HEK293 (cell line): ENCODE data around the gene XPNPEP1.

Experiments
- CTCF ChIP-seq: fragments of 450-650 bp; formaldehyde crosslinking; IDR thresholded peaks from 2 replicates; pipeline ENCODE4 v1.5.1; 2016; ENCODE audit warnings: missing biosample characterization, missing genetic modification characterization
- PRDM1 ChIP-seq: fragments of 450-650 bp; formaldehyde crosslinking; IDR thresholded peaks from 2 replicates; pipeline ENCODE4; 2016; ENCODE audit warnings: missing biosample characterization, missing genetic modification characterization
- ZBTB7A ChIP-seq: fragments of 450-650 bp; formaldehyde crosslinking; IDR thresholded peaks from 2 replicates; pipeline ENCODE4 v1.5.1; 2016; ENCODE audit warnings: low read depth, missing biosample characterization, missing genetic modification characterization
- ZEB2 ChIP-seq: fragments of 450-650 bp; formaldehyde crosslinking; IDR thresholded peaks from 2 replicates; pipeline ENCODE4 v1.5.1; 2016; ENCODE audit warnings: missing biosample characterization, missing genetic modification characterization
- ZNF324 ChIP-seq: fragments of 450-650 bp; formaldehyde crosslinking; IDR thresholded peaks from 2 replicates; pipeline ENCODE4 v1.5.1; 2016; ENCODE audit warnings: missing biosample characterization, missing genetic modification characterization
- ZNF747 ChIP-seq: fragments of 450-650 bp; formaldehyde crosslinking; IDR thresholded peaks from 2 replicates; pipeline ENCODE4 v1.5.1; 2016; ENCODE audit warnings: missing biosample characterization, missing genetic modification characterization
- ZNF776 ChIP-seq: fragments of 450-650 bp; formaldehyde crosslinking; IDR thresholded peaks from 2 replicates; pipeline ENCODE4 v1.5.0; 2017; ENCODE audit warnings: missing biosample characterization, missing genetic modification characterization, borderline replicate concordance
- ZNF792 ChIP-seq: fragments of 450-650 bp; formaldehyde crosslinking; IDR thresholded peaks from 2 replicates; pipeline ENCODE4 v1.5.1; 2016; ENCODE audit warnings: missing biosample characterization, missing genetic modification characterization
- ZNF843 ChIP-seq: fragments of 450-650 bp; formaldehyde crosslinking; IDR thresholded peaks from 2 replicates; pipeline ENCODE4 v1.5.1; 2016; ENCODE audit warnings: missing biosample characterization, missing genetic modification characterization
- ZXDB ChIP-seq: fragments of 450-650 bp; formaldehyde crosslinking; IDR thresholded peaks from 2 replicates; pipeline ENCODE4 v1.5.1; 2016; ENCODE audit warnings: missing biosample characterization, missing genetic modification characterization
- TF ChIP-seq, protein P1 (sequence below): fragments of 450-650 bp; formaldehyde crosslinking; conservative IDR thresholded peaks from 2 replicates; pipeline ENCODE4 v1.5.1; 2016; ENCODE audit warnings: low read depth, missing biosample characterization, missing genetic modification characterization
- TF ChIP-seq, protein P2 (sequence below): fragments of 450-650 bp; formaldehyde crosslinking; IDR thresholded peaks from 2 replicates; pipeline ENCODE4 v1.5.1; 2017; ENCODE audit warnings: missing biosample characterization, missing genetic modification characterization

DNA sequence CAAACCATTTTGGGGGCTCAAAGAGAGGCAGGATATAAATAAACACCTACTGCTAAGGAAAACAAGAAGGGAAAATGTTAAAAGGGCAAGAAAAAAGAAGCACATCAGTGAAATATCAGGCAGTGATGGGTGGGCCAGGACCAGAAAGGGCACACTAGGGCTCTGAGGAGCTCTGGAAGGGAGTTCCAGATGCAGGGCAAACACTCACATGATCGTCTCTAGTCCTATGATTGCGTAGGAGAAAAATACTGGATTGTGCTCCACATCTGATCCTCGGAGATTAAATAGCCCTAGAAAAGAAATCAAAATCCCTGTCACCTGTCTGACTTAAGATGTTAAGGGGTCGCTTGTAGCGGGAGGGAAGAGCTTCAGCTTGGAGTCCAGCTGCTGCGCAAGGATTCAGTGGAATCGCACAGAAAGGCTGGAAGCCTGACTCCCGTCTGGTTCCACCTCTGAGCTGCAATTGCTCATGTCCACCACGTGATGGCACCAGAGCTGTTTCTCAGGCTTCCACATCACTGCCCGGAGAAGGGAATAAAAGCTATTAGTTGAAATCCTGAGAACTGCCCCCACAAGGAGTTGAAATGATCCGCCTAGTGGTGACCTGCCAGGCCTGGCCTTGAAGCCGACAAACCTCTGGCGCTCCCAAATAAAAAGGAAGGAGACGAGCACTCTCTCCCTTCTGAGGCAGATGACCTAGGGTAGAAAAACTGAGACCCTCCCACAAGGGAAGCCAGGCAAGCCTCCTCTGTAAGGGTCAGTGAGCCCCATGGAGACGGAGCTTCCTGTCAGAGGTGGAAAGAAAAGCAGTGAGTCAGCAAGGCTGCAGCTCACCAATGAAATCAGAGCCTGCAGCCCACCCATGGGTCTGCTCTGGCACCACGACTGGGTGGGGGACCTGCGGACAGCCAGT lies 39.2 kb downstream of the XPNPEP1 start:
- no peak for TF ChIP-seq ZNF324
- no peak for TF ChIP-seq PRDM1
- TF ChIP-seq ZXDB (tag by site-specific recombination) = 0 out of 2 replicates have a peak, but pooled peaks have one; percentile 37
- TF ChIP-seq ZNF747 (tag by site-specific recombination) = no peak
- TF ChIP-seq, protein P1, sequence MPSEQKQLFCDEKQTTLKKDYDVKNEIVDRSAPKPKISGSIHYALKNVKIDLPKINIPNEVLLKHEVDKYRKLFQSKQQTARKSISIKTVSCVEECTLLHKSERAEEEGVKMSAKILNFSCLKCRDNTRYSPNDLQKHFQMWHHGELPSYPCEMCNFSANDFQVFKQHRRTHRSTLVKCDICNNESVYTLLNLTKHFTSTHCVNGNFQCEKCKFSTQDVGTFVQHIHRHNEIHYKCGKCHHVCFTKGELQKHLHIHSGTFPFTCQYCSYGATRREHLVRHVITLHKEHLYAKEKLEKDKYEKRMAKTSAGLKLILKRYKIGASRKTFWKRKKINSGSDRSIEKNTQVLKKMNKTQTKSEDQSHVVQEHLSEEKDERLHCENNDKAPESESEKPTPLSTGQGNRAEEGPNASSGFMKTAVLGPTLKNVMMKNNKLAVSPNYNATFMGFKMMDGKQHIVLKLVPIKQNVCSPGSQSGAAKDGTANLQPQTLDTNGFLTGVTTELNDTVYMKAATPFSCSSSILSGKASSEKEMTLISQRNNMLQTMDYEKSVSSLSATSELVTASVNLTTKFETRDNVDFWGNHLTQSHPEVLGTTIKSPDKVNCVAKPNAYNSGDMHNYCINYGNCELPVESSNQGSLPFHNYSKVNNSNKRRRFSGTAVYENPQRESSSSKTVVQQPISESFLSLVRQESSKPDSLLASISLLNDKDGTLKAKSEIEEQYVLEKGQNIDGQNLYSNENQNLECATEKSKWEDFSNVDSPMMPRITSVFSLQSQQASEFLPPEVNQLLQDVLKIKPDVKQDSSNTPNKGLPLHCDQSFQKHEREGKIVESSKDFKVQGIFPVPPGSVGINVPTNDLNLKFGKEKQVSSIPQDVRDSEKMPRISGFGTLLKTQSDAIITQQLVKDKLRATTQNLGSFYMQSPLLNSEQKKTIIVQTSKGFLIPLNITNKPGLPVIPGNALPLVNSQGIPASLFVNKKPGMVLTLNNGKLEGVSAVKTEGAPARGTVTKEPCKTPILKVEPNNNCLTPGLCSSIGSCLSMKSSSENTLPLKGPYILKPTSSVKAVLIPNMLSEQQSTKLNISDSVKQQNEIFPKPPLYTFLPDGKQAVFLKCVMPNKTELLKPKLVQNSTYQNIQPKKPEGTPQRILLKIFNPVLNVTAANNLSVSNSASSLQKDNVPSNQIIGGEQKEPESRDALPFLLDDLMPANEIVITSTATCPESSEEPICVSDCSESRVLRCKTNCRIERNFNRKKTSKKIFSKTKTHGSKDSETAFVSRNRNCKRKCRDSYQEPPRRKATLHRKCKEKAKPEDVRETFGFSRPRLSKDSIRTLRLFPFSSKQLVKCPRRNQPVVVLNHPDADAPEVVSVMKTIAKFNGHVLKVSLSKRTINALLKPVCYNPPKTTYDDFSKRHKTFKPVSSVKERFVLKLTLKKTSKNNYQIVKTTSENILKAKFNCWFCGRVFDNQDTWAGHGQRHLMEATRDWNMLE (tag by site-specific recombination) = no peak
- TF ChIP-seq ZNF843 = no peak
- peak; percentile 94 for TF ChIP-seq CTCF (tag by site-specific recombination)
- TF ChIP-seq, protein P2, sequence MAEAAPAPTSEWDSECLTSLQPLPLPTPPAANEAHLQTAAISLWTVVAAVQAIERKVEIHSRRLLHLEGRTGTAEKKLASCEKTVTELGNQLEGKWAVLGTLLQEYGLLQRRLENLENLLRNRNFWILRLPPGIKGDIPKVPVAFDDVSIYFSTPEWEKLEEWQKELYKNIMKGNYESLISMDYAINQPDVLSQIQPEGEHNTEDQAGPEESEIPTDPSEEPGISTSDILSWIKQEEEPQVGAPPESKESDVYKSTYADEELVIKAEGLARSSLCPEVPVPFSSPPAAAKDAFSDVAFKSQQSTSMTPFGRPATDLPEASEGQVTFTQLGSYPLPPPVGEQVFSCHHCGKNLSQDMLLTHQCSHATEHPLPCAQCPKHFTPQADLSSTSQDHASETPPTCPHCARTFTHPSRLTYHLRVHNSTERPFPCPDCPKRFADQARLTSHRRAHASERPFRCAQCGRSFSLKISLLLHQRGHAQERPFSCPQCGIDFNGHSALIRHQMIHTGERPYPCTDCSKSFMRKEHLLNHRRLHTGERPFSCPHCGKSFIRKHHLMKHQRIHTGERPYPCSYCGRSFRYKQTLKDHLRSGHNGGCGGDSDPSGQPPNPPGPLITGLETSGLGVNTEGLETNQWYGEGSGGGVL (tag by site-specific recombination) = no peak
- TF ChIP-seq ZBTB7A (tag by site-specific recombination) = no peak
- TF ChIP-seq ZEB2 = 0 out of 2 replicates have a peak, but pooled peaks have one; percentile 41
- no peak for TF ChIP-seq ZNF776 (tag by site-specific recombination)
- TF ChIP-seq ZNF792 (tag by site-specific recombination) = no peak
